Measurements from ENCODE around the gene PWWP2B. TPM values are rescaled to one million over a fixed set of nuclear protein-coding genes. Genes with fewer than 3 reads are reported as not detected.

Gene PWWP2B
- total and polyA plus RNA-seq, 9 of the 15 experiments (the other 6 are each of a cell fraction or from before 2014, with no cell fraction given), result 0.07 to 9.2 (median 1.6) TPM; not detected in 1

GRCh38 chr10:132452651-132453469, 55.9 kb downstream of the PWWP2B start (continued):
- TF ChIP-seq, protein P1, sequence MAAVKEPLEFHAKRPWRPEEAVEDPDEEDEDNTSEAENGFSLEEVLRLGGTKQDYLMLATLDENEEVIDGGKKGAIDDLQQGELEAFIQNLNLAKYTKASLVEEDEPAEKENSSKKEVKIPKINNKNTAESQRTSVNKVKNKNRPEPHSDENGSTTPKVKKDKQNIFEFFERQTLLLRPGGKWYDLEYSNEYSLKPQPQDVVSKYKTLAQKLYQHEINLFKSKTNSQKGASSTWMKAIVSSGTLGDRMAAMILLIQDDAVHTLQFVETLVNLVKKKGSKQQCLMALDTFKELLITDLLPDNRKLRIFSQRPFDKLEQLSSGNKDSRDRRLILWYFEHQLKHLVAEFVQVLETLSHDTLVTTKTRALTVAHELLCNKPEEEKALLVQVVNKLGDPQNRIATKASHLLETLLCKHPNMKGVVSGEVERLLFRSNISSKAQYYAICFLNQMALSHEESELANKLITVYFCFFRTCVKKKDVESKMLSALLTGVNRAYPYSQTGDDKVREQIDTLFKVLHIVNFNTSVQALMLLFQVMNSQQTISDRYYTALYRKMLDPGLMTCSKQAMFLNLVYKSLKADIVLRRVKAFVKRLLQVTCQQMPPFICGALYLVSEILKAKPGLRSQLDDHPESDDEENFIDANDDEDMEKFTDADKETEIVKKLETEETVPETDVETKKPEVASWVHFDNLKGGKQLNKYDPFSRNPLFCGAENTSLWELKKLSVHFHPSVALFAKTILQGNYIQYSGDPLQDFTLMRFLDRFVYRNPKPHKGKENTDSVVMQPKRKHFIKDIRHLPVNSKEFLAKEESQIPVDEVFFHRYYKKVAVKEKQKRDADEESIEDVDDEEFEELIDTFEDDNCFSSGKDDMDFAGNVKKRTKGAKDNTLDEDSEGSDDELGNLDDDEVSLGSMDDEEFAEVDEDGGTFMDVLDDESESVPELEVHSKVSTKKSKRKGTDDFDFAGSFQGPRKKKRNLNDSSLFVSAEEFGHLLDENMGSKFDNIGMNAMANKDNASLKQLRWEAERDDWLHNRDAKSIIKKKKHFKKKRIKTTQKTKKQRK (IDR thresholded peaks at IDR 0.05; ENCODE audit: borderline replicate concordance, low read depth, low read length), result no peak
- TF ChIP-seq GMEB1 (CRISPR knock-in tag; IDR thresholded peaks at IDR 0.05) (no peak), HOXB6 (CRISPR knock-in tag; IDR thresholded peaks at IDR 0.05; ENCODE audit: borderline replicate concordance) (no peak), ZNF217 (CRISPR knock-in tag; IDR thresholded peaks at IDR 0.05) (no peak), SMC3 (conservative IDR thresholded peaks at IDR 0.05; ENCODE audit: insufficient read depth, low read depth, low read length) (peak; percentile 84), HMGN3 (IDR thresholded peaks at IDR 0.05; ENCODE audit: borderline replicate concordance, extremely low read depth, insufficient read length, low read depth, low read length) (peak; percentile 37), NR3C1 (CRISPR knock-in tag; IDR thresholded peaks at IDR 0.05) (no peak), STAT5A (IDR thresholded peaks at IDR 0.05; ENCODE audit: borderline replicate concordance, low read length) (no peak), E2F6 (IDR thresholded peaks at IDR 0.05; ENCODE audit: borderline replicate concordance in 1 of 2, extremely low read depth in 1 of 2, insufficient read depth in 1 of 2, insufficient read length in 1 of 2, low read depth in 1 of 2, low read length in 1 of 2, poor library complexity in 1 of 2, severe bottlenecking in 1 of 2) (peak in 1 of 2 experiments; percentile 18), ZNF780A (CRISPR knock-in tag; IDR thresholded peaks at IDR 0.05) (no peak), TAF15 (IDR thresholded peaks at IDR 0.05; ENCODE audit: low read depth, low read length) (no peak), ZNF143 (CRISPR knock-in tag; IDR thresholded peaks at IDR 0.05) (no peak)
- TF ChIP-seq, protein P2, sequence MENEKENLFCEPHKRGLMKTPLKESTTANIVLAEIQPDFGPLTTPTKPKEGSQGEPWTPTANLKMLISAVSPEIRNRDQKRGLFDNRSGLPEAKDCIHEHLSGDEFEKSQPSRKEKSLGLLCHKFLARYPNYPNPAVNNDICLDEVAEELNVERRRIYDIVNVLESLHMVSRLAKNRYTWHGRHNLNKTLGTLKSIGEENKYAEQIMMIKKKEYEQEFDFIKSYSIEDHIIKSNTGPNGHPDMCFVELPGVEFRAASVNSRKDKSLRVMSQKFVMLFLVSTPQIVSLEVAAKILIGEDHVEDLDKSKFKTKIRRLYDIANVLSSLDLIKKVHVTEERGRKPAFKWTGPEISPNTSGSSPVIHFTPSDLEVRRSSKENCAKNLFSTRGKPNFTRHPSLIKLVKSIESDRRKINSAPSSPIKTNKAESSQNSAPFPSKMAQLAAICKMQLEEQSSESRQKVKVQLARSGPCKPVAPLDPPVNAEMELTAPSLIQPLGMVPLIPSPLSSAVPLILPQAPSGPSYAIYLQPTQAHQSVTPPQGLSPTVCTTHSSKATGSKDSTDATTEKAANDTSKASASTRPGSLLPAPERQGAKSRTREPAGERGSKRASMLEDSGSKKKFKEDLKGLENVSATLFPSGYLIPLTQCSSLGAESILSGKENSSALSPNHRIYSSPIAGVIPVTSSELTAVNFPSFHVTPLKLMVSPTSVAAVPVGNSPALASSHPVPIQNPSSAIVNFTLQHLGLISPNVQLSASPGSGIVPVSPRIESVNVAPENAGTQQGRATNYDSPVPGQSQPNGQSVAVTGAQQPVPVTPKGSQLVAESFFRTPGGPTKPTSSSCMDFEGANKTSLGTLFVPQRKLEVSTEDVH (IDR thresholded peaks at IDR 0.05; ENCODE audit: low read depth, partially characterized antibody), result no peak
- TF ChIP-seq, protein P3, sequence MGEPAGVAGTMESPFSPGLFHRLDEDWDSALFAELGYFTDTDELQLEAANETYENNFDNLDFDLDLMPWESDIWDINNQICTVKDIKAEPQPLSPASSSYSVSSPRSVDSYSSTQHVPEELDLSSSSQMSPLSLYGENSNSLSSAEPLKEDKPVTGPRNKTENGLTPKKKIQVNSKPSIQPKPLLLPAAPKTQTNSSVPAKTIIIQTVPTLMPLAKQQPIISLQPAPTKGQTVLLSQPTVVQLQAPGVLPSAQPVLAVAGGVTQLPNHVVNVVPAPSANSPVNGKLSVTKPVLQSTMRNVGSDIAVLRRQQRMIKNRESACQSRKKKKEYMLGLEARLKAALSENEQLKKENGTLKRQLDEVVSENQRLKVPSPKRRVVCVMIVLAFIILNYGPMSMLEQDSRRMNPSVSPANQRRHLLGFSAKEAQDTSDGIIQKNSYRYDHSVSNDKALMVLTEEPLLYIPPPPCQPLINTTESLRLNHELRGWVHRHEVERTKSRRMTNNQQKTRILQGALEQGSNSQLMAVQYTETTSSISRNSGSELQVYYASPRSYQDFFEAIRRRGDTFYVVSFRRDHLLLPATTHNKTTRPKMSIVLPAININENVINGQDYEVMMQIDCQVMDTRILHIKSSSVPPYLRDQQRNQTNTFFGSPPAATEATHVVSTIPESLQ (CRISPR knock-in tag; IDR thresholded peaks at IDR 0.05), result no peak

All from K562 (cell line).